ENCODE results near the gene MUC4.

MUC4 gene

DNA sequence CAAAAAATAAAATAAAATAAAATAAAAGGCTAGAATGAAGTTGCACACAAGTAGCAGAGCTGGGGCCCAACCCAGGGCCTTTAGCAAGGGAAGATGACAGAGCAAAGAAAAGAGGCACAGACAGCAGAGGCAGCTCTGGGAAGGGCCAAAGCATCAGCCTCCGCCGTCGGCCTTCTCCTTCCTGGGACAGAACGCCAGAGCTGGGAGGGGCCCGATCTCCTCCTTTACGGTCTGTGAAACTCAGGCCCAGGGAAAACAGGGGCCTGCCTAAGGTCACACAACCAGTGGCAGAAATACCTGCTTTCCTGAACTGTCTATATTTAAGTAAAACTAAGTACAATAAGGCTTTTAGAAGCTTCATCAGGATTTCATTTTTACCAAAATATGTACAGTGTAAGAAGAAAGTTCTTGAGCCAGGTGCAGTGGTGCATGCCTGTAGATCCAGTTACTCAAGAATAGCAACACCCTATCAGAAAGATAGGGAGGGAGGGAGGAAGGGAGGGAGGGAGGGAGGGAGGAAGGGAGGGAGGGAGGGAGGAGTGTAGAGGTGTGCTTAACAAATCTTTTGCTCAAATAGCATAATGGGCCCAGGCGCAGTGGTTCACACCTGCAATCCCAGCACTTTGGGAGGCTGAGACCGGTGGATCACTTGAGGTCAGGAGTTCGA, 43.0 kb upstream of the MUC4 start:
- H3K4me1 ChIP-seq (ENCODE audit: insufficient read depth, low read length, poor library complexity, severe bottlenecking): peaks cover 44% of the 10 kb centered on the region
- H3K27me3 ChIP-seq (ENCODE audit: insufficient read depth, low read length, poor library complexity, severe bottlenecking): no peaks in the 10 kb centered on the region
- H3K4me2 ChIP-seq (ENCODE audit: low read depth, low read length, poor library complexity, severe bottlenecking): peak overlapping the region; percentile 22
- no peaks in the 10 kb centered on the region for H3K9me3 ChIP-seq (ENCODE audit: insufficient read depth, low read depth, low read length)
- no peak overlapping the region for H2AFZ ChIP-seq (ENCODE audit: low read length)
- no peaks in the 10 kb centered on the region for H3K9me2 ChIP-seq (replicated peaks; ENCODE audit: low read depth, low read length)
- H3K36me3 ChIP-seq (ENCODE audit: insufficient read depth, low read length): no peaks in the 10 kb centered on the region
- no peaks in the 10 kb centered on the region for H3K79me2 ChIP-seq (ENCODE audit: insufficient read depth, low read length)
- no peak overlapping the region for H3K4me3 ChIP-seq (ENCODE audit: low read length, poor library complexity, severe bottlenecking)
- TF ChIP-seq EZH2phosphoT487 (IDR thresholded peaks at IDR 0.05; ENCODE audit: borderline replicate concordance): no peak
- TF ChIP-seq, protein P1, sequence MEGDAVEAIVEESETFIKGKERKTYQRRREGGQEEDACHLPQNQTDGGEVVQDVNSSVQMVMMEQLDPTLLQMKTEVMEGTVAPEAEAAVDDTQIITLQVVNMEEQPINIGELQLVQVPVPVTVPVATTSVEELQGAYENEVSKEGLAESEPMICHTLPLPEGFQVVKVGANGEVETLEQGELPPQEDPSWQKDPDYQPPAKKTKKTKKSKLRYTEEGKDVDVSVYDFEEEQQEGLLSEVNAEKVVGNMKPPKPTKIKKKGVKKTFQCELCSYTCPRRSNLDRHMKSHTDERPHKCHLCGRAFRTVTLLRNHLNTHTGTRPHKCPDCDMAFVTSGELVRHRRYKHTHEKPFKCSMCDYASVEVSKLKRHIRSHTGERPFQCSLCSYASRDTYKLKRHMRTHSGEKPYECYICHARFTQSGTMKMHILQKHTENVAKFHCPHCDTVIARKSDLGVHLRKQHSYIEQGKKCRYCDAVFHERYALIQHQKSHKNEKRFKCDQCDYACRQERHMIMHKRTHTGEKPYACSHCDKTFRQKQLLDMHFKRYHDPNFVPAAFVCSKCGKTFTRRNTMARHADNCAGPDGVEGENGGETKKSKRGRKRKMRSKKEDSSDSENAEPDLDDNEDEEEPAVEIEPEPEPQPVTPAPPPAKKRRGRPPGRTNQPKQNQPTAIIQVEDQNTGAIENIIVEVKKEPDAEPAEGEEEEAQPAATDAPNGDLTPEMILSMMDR (conservative IDR thresholded peaks at IDR 0.05; ENCODE audit: low read length): no peak
- peaks cover 15% of the 10 kb centered on the region for H3F3A ChIP-seq (ENCODE audit: low read depth)
- no peaks in the 10 kb centered on the region for H4K20me1 ChIP-seq (ENCODE audit: insufficient read depth, low read length, poor library complexity, severe bottlenecking)
- peak overlapping the region; percentile 73 for H3K9ac ChIP-seq (ENCODE audit: low read depth, low read length, poor library complexity, severe bottlenecking)

DNA sequence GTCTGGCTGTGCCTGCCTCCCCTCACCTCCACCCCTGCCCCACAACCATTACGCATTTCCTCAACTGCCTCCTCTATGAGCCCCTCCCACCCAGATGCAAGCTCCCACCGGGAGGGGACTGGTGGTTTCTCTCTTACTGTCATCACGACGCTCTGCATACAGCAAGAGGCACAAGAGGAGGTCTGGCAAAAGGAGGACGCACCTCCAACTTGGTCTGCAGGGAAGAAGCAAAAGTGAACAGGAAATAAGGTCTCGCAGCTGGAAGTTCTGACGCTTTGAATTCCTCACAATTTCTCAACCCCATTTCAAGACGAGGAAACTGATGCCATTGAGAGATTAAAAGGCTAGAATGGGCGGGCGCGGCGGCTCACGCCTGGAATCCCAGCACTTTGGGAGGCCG, 42.3 kb upstream of the MUC4 start:
- TF ChIP-seq EZH2phosphoT487 (IDR thresholded peaks at IDR 0.05; ENCODE audit: borderline replicate concordance): no peak
- TF ChIP-seq, protein P1 (conservative IDR thresholded peaks at IDR 0.05; ENCODE audit: low read length): no peak
- H3K4me2 ChIP-seq (ENCODE audit: low read depth, low read length, poor library complexity, severe bottlenecking): no peak overlapping the region
- H3K9me3 ChIP-seq (ENCODE audit: insufficient read depth, low read depth, low read length): no peaks in the 10 kb centered on the region
- no peaks in the 10 kb centered on the region for H3K36me3 ChIP-seq (ENCODE audit: insufficient read depth, low read length)
- H3K79me2 ChIP-seq (ENCODE audit: insufficient read depth, low read length): no peaks in the 10 kb centered on the region
- peak overlapping the region; percentile 56 for H3K9ac ChIP-seq (ENCODE audit: low read depth, low read length, poor library complexity, severe bottlenecking)
- H3K4me1 ChIP-seq (ENCODE audit: insufficient read depth, low read length, poor library complexity, severe bottlenecking): peaks cover 44% of the 10 kb centered on the region
- H2AFZ ChIP-seq (ENCODE audit: low read length): no peak overlapping the region
- peaks cover 15% of the 10 kb centered on the region for H3F3A ChIP-seq (ENCODE audit: low read depth)
- no peak overlapping the region for H3K4me3 ChIP-seq (ENCODE audit: low read length, poor library complexity, severe bottlenecking)
- H4K20me1 ChIP-seq (ENCODE audit: insufficient read depth, low read length, poor library complexity, severe bottlenecking): no peaks in the 10 kb centered on the region
- H3K27me3 ChIP-seq (ENCODE audit: insufficient read depth, low read length, poor library complexity, severe bottlenecking): no peaks in the 10 kb centered on the region
- H3K9me2 ChIP-seq (replicated peaks; ENCODE audit: low read depth, low read length): no peaks in the 10 kb centered on the region

DNA sequence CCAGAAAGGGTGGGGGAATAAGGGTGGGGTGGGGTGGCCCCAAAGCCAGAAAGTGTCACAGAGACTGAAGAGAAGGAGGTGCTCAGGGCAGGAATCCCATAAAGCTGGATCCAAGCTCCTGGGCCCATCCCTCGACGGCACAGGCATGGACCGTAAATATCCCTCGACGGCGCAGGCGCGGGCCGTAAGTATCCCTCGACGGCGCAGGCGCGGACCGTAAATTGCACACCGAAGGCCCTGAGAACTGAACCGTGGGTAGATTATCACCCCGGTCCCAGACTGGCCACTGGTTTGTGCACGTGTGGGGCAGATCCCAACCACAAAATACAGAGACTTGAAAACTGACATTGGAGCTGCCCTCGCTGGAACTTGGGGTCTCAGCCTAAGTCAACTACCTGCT, 41.3 kb upstream of the MUC4 start:
- Histone ChIP-seq H4K20me1 (ENCODE audit: insufficient read depth, low read length, poor library complexity, severe bottlenecking) (no peaks in the 10 kb centered on the region), H3K4me1 (ENCODE audit: insufficient read depth, low read length, poor library complexity, severe bottlenecking) (peaks cover 44% of the 10 kb centered on the region), H3K27me3 (ENCODE audit: insufficient read depth, low read length, poor library complexity, severe bottlenecking) (no peaks in the 10 kb centered on the region), H3K4me3 (ENCODE audit: low read length, poor library complexity, severe bottlenecking) (no peak overlapping the region), H3K79me2 (ENCODE audit: insufficient read depth, low read length) (no peaks in the 10 kb centered on the region), H3K4me2 (ENCODE audit: low read depth, low read length, poor library complexity, severe bottlenecking) (no peak overlapping the region), H3F3A (ENCODE audit: low read depth) (peaks cover 15% of the 10 kb centered on the region), H2AFZ (ENCODE audit: low read length) (no peak overlapping the region), H3K9me2 (replicated peaks; ENCODE audit: low read depth, low read length) (no peaks in the 10 kb centered on the region), H3K36me3 (ENCODE audit: insufficient read depth, low read length) (no peaks in the 10 kb centered on the region), H3K9ac (ENCODE audit: low read depth, low read length, poor library complexity, severe bottlenecking) (no peak overlapping the region), H3K9me3 (ENCODE audit: insufficient read depth, low read depth, low read length) (no peaks in the 10 kb centered on the region)
- TF ChIP-seq, protein P1 (conservative IDR thresholded peaks at IDR 0.05; ENCODE audit: low read length): no peak
- no peak for TF ChIP-seq EZH2phosphoT487 (IDR thresholded peaks at IDR 0.05; ENCODE audit: borderline replicate concordance)
